ENCODE measurements around the gene ARL14. TPM values are rescaled to one million over a fixed set of nuclear protein-coding genes. Genes with fewer than 3 reads are reported as not detected.

The ARL14 gene
- total RNA-seq, 2 experiments from 2014 or later = not detected

Other genes with a start within 250 kb of the ARL14 start
- gene TRIM59, start 227.4 kb upstream of the ARL14 start, total RNA-seq = 10 to 100 TPM; 32.5 to 42.2 TPM
- 10 to 100 TPM; 57.0 to 68.5 TPM for gene KPNA4, start 111.6 kb upstream of the ARL14 start, total RNA-seq
- gene PPM1L, start 79.1 kb downstream of the ARL14 start, total RNA-seq = 1 to 10 TPM; 1.8 to 2.4 TPM